CD4-positive, alpha-beta T cell (primary cell): ENCODE measurements around the gene FRMD8. TPM values are rescaled to one million over a fixed set of nuclear protein-coding genes. Genes with fewer than 3 reads are reported as not detected.

ENCODE experiments used
- ATAC-seq: fragments of 200-7000 bp; cut with Tn5 transposase; one replicate; pipeline ENCODE4 v1.10.0; 2022; ENCODE audit warnings: mild to moderate bottlenecking; ENCODE audit not compliant: poor library complexity
- CTCF ChIA-PET: fragments of 350-600 bp; sonication (Branson Sonifier 250); formaldehyde crosslinking; loops from one replicate; lab custom pipeline; 2021; ENCODE audit warnings: antibody characterized with exemption, inconsistent platforms; lab: Charles Lee
- POLR2A ChIA-PET: fragments of 350-600 bp; sonication (Branson Sonifier 250); formaldehyde crosslinking; loops from one replicate; lab custom pipeline; 2021; ENCODE audit warnings: antibody characterized with exemption, inconsistent platforms; lab: Charles Lee
- DNase-seq, 14 experiments: peaks; one replicate each; pipeline ENCODE4 v3.0.0-alpha.2; 2013 to 2020; ENCODE audit warnings: mixed read lengths in 2 of 14
- H3K27ac ChIP-seq, 2 donors: one replicate each; pipeline versions ENCODE4 v1.5.1 to v1.7.0; 2013; ENCODE audit warnings: low read length in 2 of 2, low read depth in 1 of 2, mild to moderate bottlenecking in 1 of 2
- H3K27me3 ChIP-seq, 2 experiments: 1 replicate in 1 of 2; 2 replicates in 1 of 2; pipeline versions ENCODE4 v1.6.1 to v1.7.0; 2013; ENCODE audit warnings: low read length in 2 of 2, control low read depth in 1 of 2, mild to moderate bottlenecking in 1 of 2, moderate library complexity in 1 of 2; ENCODE audit not compliant: insufficient read depth in 2 of 2, control insufficient read depth in 1 of 2
- H3K36me3 ChIP-seq: one replicate; pipeline ENCODE4 v1.6.1; 2013; ENCODE audit warnings: low read length, control low read depth; ENCODE audit not compliant: insufficient read depth
- H3K4me1 ChIP-seq: one replicate; pipeline ENCODE4 v1.6.1; 2013; ENCODE audit warnings: low read length, control low read depth; ENCODE audit not compliant: insufficient read depth
- H3K4me3 ChIP-seq: one replicate; pipeline ENCODE4 v1.5.1; 2013; ENCODE audit warnings: mild to moderate bottlenecking, low read length, moderate library complexity
- H3K9me3 ChIP-seq, 2 experiments: 1 replicate in 1 of 2; 2 replicates in 1 of 2; pipeline versions ENCODE4 v1.6.1 to v1.7.0; 2013; ENCODE audit warnings: low read length in 2 of 2, mild to moderate bottlenecking in 2 of 2, control low read depth in 1 of 2, moderate library complexity in 1 of 2; ENCODE audit not compliant: control insufficient read depth in 1 of 2, insufficient read depth in 1 of 2
- H3K27ac Mint-ChIP-seq: one replicate; pipeline ENCODE4 v1.8.0; 2020; ENCODE audit warnings: mixed read lengths
- H3K27me3 Mint-ChIP-seq: one replicate; pipeline ENCODE4 v1.8.0; 2021; ENCODE audit warnings: mixed read lengths
- H3K36me3 Mint-ChIP-seq: one replicate; pipeline ENCODE4 v1.8.0; 2021; ENCODE audit warnings: low read depth, mixed read lengths
- H3K4me1 Mint-ChIP-seq: one replicate; pipeline ENCODE4 v1.8.0; 2021; ENCODE audit warnings: low read depth, mixed read lengths
- H3K4me3 Mint-ChIP-seq: one replicate; pipeline ENCODE4 v1.8.0; 2020; ENCODE audit warnings: mild to moderate bottlenecking, mixed read lengths
- H3K9me3 Mint-ChIP-seq: one replicate; pipeline ENCODE4 v1.8.0; 2020; ENCODE audit warnings: mixed read lengths
- CTCF ChIP-seq: fragments of 200-600 bp; IDR thresholded peaks from one replicate; pipeline ENCODE4 v1.8.0; 2022; ENCODE audit warnings: antibody characterized with exemption, mild to moderate bottlenecking
- intact Hi-C, 2 experiments: fragments of 100-400 bp; cut with DNase I in 1 of 2; cut with micrococcal nuclease in 1 of 2; formaldehyde crosslinking; loops; one replicate each; pipeline versions ENCODE4 v1.15.1 to v1.9.0; 2023 to 2025; cut with DNase I, micrococcal nuclease
- total RNA-seq, 174 experiments: library from RNA in 2 of 174; stranded (reverse) in 2 of 174; gene quantifications; one replicate each; pipeline ENCODE4 v1.2.3 and lab custom pipeline; 2021 to 2026

Gene FRMD8
- total RNA-seq, 2 experiments from 2014 or later = 19.4 to 25.3 TPM

DNA sequence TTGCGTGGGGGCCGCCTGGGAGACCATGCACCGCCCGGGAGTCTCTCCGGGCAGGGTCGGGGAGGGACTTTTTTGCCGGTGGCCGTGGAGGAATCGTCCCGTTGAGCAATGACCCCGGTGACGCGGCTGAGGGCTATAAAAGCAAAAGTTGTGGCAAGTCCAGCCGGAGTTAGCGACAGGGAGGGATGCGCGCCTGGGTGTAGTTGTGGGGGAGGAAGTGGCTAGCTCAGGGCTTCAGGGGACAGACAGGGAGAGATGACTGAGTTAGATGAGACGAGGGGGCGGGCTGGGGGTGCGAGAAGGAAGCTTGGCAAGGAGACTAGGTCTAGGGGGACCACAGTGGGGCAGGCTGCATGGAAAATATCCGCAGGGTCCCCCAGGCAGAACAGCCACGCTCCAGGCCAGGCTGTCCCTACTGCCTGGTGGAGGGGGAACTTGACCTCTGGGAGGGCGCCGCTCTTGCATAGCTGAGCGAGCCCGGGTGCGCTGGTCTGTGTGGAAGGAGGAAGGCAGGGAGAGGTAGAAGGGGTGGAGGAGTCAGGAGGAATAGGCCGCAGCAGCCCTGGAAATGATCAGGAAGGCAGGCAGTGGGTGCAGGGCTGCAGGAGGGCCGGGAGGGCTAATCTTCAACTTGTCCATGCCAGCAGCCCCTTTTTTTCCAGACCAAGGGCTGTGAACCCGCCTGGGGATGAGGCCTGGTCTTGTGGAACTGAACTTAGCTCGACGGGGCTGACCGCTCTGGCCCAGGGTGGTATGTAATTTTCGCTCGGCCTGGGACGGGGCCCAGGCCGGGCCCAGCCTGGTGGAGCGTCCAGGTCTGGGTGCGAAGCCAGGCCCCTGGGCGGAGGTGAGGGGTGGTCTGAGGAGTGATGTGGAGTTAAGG is 36.4 kb downstream of the FRMD8 start, which contains the start of gene NEAT1:
Gene NEAT1 (plus strand): TSS at position 166 of the 883 bp plus-strand sequence.
- Mint-ChIP-seq H3K27me3 (no peaks in the 10 kb centered on the region), H3K9me3 (no peaks in the 10 kb centered on the region), H3K36me3 (peaks cover 59% of the 10 kb centered on the region), H3K27ac (peak within 1 kb of the TSS; percentile 96), H3K4me1 (peaks cover 64% of the 10 kb centered on the region), H3K4me3 (peak within 1 kb of the TSS; percentile 92)
- peak; percentile 79 to 99 (median 92) for DNase-seq
- H3K4me1 ChIP-seq = peaks cover 61% of the 10 kb centered on the region
- peaks cover 21% of the 10 kb centered on the region for H3K36me3 ChIP-seq
- peak within 1 kb of the TSS; percentile 99 for H3K27ac ChIP-seq
- intact Hi-C loops = loop anchor here in 1 of 2 experiments (1.0 kb wide), 1 partner anchor 75 kb away; no protein-coding TSS in a partner anchor
- H3K27me3 ChIP-seq = no peaks in the 10 kb centered on the region
- no peaks in the 10 kb centered on the region for H3K9me3 ChIP-seq
- TF ChIP-seq CTCF = no peak
- ATAC-seq = no peak
- ChIA-PET CTCF (interaction anchor here (1.2 to 2.9 kb wide), 4 partner anchors 10 to 76 kb away, joined by 4 to 8 read pairs (median 4); partner anchors contain the start of gene MALAT1), POLR2A (interaction anchor here (0.7 to 20.7 kb wide), 28 partner anchors 4 to 678 kb away, joined by 3 to 3042 read pairs (median 8); partner anchors contain the start of genes CCDC85B, FAM89B, FRMD8 and MALAT1)
- H3K4me3 ChIP-seq = peak within 1 kb of the TSS; percentile 86

GRCh38 chr11:65423516-65424204 is 37.2 kb downstream of the FRMD8 start:
- Mint-ChIP-seq H3K4me1 (peaks cover 66% of the 10 kb centered on the region), H3K27ac (peak overlapping the region; percentile 96), H3K9me3 (no peaks in the 10 kb centered on the region), H3K4me3 (peak overlapping the region; percentile 92), H3K36me3 (peaks cover 64% of the 10 kb centered on the region), H3K27me3 (no peaks in the 10 kb centered on the region)
- H3K36me3 ChIP-seq = peaks cover 21% of the 10 kb centered on the region
- peak overlapping the region; percentile 86 for H3K4me3 ChIP-seq
- ATAC-seq = no peak
- H3K4me1 ChIP-seq = peaks cover 61% of the 10 kb centered on the region
- H3K27me3 ChIP-seq = no peaks in the 10 kb centered on the region
- POLR2A ChIA-PET = interaction anchor here (0.7 to 20.7 kb wide), 31 partner anchors 6 to 1980 kb away, joined by 3 to 3042 read pairs (median 8); partner anchors contain the start of genes CCDC85B, FAM89B, FRMD8 and MALAT1
- TF ChIP-seq CTCF = no peak
- H3K9me3 ChIP-seq = no peaks in the 10 kb centered on the region
- H3K27ac ChIP-seq = peak overlapping the region; percentile 99
- CTCF ChIA-PET = interaction anchor here (0.8 to 3.1 kb wide), 8 partner anchors 7 to 87 kb away, joined by 4 to 22 read pairs (median 4); partner anchors contain the start of gene MALAT1
- intact Hi-C loops = loop anchor here in 1 of 2 experiments (2.0 kb wide), 1 partner anchor 73 kb away; no protein-coding TSS in a partner anchor
- peak in 9 of 14 experiments; percentile 25 to 59 (median 44) for DNase-seq
